Panc1 (cell line): ENCODE data around the gene ZFC3H1. TPM values are rescaled to one million over a fixed set of nuclear protein-coding genes. Genes with fewer than 3 reads are reported as not detected.

ENCODE experiments used
- ATAC-seq: fragments of 200-7000 bp; cut with Tn5 transposase; 2 replicates; pipeline ENCODE4 v1.9.1; 2020; ENCODE audit warnings: mild to moderate bottlenecking, moderate library complexity
- BruUV-seq: library from RNA; stranded (reverse); fragments of 400-500 nt; replicated peaks from 2 replicates; lab custom pipeline; 2021; lab: Mats Ljungman, UMichigan
- CTCF ChIA-PET: fragments of 300-600 bp; sonication (Branson Sonifier 250); formaldehyde crosslinking; loops from one replicate; lab custom pipeline; 2022; ENCODE audit warnings: antibody characterized with exemption; lab: Charles Lee
- POLR2A ChIA-PET: fragments of 300-600 bp; sonication (Branson Sonifier 250); formaldehyde crosslinking; loops from one replicate; lab custom pipeline; 2022; ENCODE audit warnings: antibody characterized with exemption; lab: Charles Lee
- DNase-seq: peaks from one replicate; pipeline ENCODE4 v3.0.0-alpha.2; 2010; ENCODE audit warnings: low read depth, low spot score
- H3K27ac ChIP-seq: 2 replicates; pipeline ENCODE4 v1.5.1; 2011; ENCODE audit warnings: mild to moderate bottlenecking, low read length, inconsistent platforms
- H3K27me3 ChIP-seq: fragments of 200-500 bp; sonication (Bioruptor generic); 2 replicates; pipeline ENCODE4 v1.6.0; 2014; ENCODE audit warnings: low read length, inconsistent platforms; ENCODE audit not compliant: control insufficient read depth, insufficient read depth
- H3K36me3 ChIP-seq: fragments of 200-500 bp; sonication (Bioruptor generic); 2 replicates; pipeline ENCODE4 v1.5.1; 2014; ENCODE audit warnings: inconsistent platforms, mild to moderate bottlenecking, low read length, moderate library complexity; ENCODE audit not compliant: control insufficient read depth, insufficient read depth
- H3K4me1 ChIP-seq: 2 replicates; pipeline ENCODE4 v1.5.1; 2011; ENCODE audit warnings: inconsistent platforms, mild to moderate bottlenecking, low read length, moderate library complexity; ENCODE audit not compliant: control insufficient read depth, insufficient read depth
- H3K4me3 ChIP-seq, 2 experiments: 2 replicates each; pipeline ENCODE4 v1.5.1; 2011 to 2012; ENCODE audit warnings: low read depth in 2 of 2, low read length in 2 of 2, mild to moderate bottlenecking in 2 of 2, inconsistent platforms in 1 of 2, moderate library complexity in 1 of 2
- H3K9me3 ChIP-seq: fragments of 200-500 bp; sonication (Bioruptor generic); 2 replicates; pipeline ENCODE4 v1.5.1; 2014; ENCODE audit warnings: low read depth, mild to moderate bottlenecking, inconsistent platforms, low read length, moderate library complexity; ENCODE audit not compliant: control insufficient read depth, insufficient read depth
- POLR2AphosphoS5 ChIP-seq: IDR thresholded peaks from 2 replicates; pipeline ENCODE4 v1.6.1; 2012; ENCODE audit warnings: mild to moderate bottlenecking, low read depth, low read length, moderate library complexity
- REST ChIP-seq, 2 experiments: IDR thresholded peaks; 2 replicates each; pipeline ENCODE4 v1.6.1; 2011 to 2012; ENCODE audit warnings: low read depth in 2 of 2, control low read depth in 1 of 2, low read length in 1 of 2, mild to moderate bottlenecking in 1 of 2, moderate library complexity in 1 of 2; ENCODE audit not compliant: insufficient read depth in 1 of 2
- SIN3A ChIP-seq: IDR thresholded peaks from 2 replicates; pipeline ENCODE4 v1.6.1; 2012; ENCODE audit warnings: low read depth, mild to moderate bottlenecking, low read length, moderate library complexity, borderline replicate concordance; ENCODE audit not compliant: insufficient read depth
- TCF7L2 ChIP-seq: IDR thresholded peaks from 2 replicates; pipeline ENCODE4 v1.6.1; 2011; ENCODE audit warnings: mild to moderate bottlenecking, low read depth, low read length, inconsistent platforms
- in situ Hi-C: cut with HindIII; loops from 2 replicates; pipeline ENCODE4 v1.10.0; 2016; ENCODE audit warnings: low sequenced_read_pairs, low pct_unique_long_range_greater_than_20kb
- intact Hi-C: fragments of 100-400 bp; cut with micrococcal nuclease; formaldehyde crosslinking; loops from one replicate; pipeline ENCODE4 v1.10.0; 2022; ENCODE audit not compliant: unreplicated experiment
- total RNA-seq: library from RNA; stranded (reverse); gene quantifications from one replicate; pipeline ENCODE4 v1.2.1, GENCODE V29; 2021; ENCODE audit not compliant: unreplicated experiment
- TF ChIP-seq, protein P1 (sequence below): fragments of 450-650 bp; IDR thresholded peaks from 2 replicates; pipeline ENCODE4 v1.5.1; 2017; ENCODE audit warnings: mild to moderate bottlenecking

The ZFC3H1 gene
- total RNA-seq, 1 experiment from 2014 or later = 38.2 TPM

DNA sequence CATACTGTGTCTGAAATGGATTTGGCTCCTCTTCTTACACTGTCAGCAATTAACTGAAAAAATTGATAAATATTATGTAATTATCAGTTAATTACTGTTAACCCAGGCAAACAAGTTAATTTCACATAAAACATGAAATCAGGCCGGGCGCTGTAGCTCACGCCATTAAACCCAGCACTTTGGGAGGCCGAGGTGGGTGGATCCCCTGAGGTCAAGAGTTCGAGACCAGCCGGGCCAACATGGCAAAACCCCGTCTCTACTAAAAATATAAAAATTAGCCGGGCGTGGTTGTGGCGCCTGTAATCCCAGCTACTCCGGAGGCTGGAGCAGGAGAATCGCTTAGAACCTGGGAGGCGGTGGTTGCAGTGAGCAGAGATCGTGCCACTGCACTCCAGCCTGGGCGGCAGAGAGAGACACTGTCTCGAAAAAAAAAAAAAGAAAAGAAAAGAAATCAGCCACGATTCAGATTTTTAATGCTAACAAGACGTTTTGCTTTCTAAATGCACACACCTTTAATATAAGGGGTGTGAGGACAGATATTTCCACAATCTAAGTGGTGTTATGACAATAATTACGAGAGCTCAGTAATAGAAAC lies 21.8 kb upstream of the ZFC3H1 start (continued):
- TF ChIP-seq, protein P1, sequence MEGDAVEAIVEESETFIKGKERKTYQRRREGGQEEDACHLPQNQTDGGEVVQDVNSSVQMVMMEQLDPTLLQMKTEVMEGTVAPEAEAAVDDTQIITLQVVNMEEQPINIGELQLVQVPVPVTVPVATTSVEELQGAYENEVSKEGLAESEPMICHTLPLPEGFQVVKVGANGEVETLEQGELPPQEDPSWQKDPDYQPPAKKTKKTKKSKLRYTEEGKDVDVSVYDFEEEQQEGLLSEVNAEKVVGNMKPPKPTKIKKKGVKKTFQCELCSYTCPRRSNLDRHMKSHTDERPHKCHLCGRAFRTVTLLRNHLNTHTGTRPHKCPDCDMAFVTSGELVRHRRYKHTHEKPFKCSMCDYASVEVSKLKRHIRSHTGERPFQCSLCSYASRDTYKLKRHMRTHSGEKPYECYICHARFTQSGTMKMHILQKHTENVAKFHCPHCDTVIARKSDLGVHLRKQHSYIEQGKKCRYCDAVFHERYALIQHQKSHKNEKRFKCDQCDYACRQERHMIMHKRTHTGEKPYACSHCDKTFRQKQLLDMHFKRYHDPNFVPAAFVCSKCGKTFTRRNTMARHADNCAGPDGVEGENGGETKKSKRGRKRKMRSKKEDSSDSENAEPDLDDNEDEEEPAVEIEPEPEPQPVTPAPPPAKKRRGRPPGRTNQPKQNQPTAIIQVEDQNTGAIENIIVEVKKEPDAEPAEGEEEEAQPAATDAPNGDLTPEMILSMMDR = no peak

- H3K27me3 ChIP-seq = no peaks in the 10 kb centered on the region
- no peaks in the 10 kb centered on the region for H3K36me3 ChIP-seq
- H3K4me1 ChIP-seq = peaks cover 10% of the 10 kb centered on the region
- TF ChIP-seq REST (IDR thresholded peaks at IDR 0.05; ENCODE audit: insufficient read depth in 1 of 2, low read depth in 2 of 2, low read length in 1 of 2) = no peak
- TF ChIP-seq, protein P1 = no peak
- no peak for TF ChIP-seq TCF7L2
- no peak for ATAC-seq
- ChIA-PET CTCF (interaction anchor here (0.7 kb wide), 1 partner anchor 63 kb away, joined by 9 read pairs; no protein-coding TSS in a partner anchor), POLR2A (no interaction called here)
- in situ Hi-C loops = no loop called here
- intact Hi-C loops = no loop called here
- H3K27ac ChIP-seq = peak overlapping the region; percentile 2; the same call in 1 of the 2 replicates
- peak overlapping the region in 1 of 2 experiments; percentile 34; a peak in 2 of 4 replicates for H3K4me3 ChIP-seq
- no peak for DNase-seq
- no TSS peak for BruUV-seq
- H3K9me3 ChIP-seq = no peaks in the 10 kb centered on the region
Observed at GRCh38 chr12:71684081-71684480, 20.4 kb upstream of the ZFC3H1 start.

- CTCF ChIA-PET = no interaction called here
Observed at GRCh38 chr12:71683633-71684032, 20.0 kb upstream of the ZFC3H1 start.

More at GRCh38 chr12:71683633-71684032, 20.0 kb upstream of the ZFC3H1 start:
- Histone ChIP-seq H3K9me3 (no peaks in the 10 kb centered on the region), H3K27ac (peak overlapping the region; percentile 2; the same call in 1 of the 2 replicates), H3K27me3 (no peaks in the 10 kb centered on the region), H3K36me3 (no peaks in the 10 kb centered on the region), H3K4me1 (peaks cover 10% of the 10 kb centered on the region), H3K4me3 (peak overlapping the region in 1 of 2 experiments; percentile 34; a peak in 1 of 4 replicates)
- BruUV-seq = no TSS peak
- ATAC-seq (no peak), DNase-seq (no peak)
- in situ Hi-C loops = no loop called here
- intact Hi-C loops = no loop called here
- TF ChIP-seq POLR2AphosphoS5 (no peak), REST (IDR thresholded peaks at IDR 0.05; ENCODE audit: insufficient read depth in 1 of 2, low read depth in 2 of 2, low read length in 1 of 2) (no peak), SIN3A (no peak), TCF7L2 (no peak)
- TF ChIP-seq, protein P1 = no peak
- POLR2A ChIA-PET = no interaction called here
